Lower leg skin (tissue), 3 donors: ENCODE results near the gene GPR162.

Experiments used
- CTCF ChIP-seq, 3 donors: fragments of 450-650 bp; IDR thresholded peaks; one replicate each; pipeline ENCODE4 v1.5.1; 2016; ENCODE audit warnings: antibody characterized with exemption in 3 of 3, mild to moderate bottlenecking in 3 of 3, moderate library complexity in 2 of 3
- POLR2A ChIP-seq, 2 donors: fragments of 450-650 bp; IDR thresholded peaks; one replicate each; pipeline ENCODE4 v1.6.1; 2016 to 2017; ENCODE audit warnings: antibody characterized with exemption in 2 of 2, mild to moderate bottlenecking in 1 of 2, moderate library complexity in 1 of 2

DNA sequence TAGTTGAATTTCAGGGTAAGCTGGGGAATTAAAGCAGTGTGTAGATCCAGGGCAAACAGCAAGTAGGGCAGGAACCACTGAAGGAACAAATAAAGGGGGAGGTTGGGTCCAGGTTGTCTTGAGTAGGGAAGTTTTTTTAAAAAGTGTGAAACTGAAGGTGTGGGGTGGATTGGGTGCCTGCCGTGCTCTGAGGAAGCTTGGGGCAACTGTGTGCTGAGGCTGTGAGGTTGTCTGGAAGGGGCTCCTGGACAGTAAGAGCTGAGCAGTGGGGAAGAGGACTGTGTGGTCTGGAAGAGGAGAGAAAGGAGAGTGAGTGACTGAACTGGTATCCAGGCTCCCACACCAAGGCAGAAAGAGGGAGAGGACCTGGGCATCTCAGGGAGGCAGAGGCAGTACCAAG, 10.9 kb upstream of the GPR162 start:
- TF ChIP-seq CTCF (IDR thresholded peaks at IDR 0.05) (no peak), POLR2A (IDR thresholded peaks at IDR 0.05) (no peak)
